Activated CD8-positive, alpha-beta memory T cell treated with anti-CD3 and anti-CD28 coated beads, Interleukin-2, amount 50 U/mL, for 1 hour (primary cell): ENCODE data around the gene LSS.
"Not testable (repeated sequence)": the region's sequence is repeated elsewhere in the genome, so short reads cannot be mapped to it uniquely, and the experiment has no call there.

Source experiments
- DNase-seq: peaks from one replicate; pipeline ENCODE4 v3.0.0-alpha.2; 2020; ENCODE audit errors: extremely low read depth

LSS gene

DNA sequence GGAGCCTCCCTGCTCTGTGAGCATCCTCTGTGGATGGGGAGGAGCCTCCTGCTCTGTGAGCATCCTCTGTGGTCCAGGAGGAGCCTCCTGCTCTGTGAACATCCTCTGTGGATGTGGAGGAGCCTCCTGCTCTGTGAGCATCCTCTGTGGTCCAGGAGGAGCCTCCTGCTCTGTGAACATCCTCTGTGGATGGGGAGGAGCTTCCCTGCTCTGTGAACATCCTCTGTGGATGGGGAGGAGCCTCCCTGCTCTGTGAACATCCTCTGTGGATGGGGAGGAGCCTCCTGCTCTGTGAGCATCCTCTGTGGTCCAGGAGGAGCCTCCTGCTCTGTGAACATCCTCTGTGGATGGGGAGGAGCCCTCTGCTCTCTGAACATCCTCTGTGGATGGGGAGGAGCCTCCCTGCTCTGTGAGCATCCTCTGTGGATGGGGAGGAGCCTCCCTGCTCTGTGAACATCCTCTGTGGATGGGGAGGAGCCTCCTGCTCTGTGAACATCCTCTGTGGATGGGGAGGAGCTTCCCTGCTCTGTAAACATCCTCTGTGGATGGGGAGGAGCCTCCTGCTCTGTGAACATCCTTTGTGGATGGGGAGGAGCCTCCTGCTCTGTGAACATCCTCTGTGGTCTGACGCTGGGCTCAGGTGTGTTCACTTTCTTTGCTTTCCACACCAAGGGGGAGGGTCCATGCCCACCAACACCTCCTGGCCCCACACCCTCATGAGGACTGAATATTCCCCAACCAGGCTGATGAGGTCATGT is 58.0 kb downstream of the LSS start:
- not testable (repeated sequence) for DNase-seq

DNA sequence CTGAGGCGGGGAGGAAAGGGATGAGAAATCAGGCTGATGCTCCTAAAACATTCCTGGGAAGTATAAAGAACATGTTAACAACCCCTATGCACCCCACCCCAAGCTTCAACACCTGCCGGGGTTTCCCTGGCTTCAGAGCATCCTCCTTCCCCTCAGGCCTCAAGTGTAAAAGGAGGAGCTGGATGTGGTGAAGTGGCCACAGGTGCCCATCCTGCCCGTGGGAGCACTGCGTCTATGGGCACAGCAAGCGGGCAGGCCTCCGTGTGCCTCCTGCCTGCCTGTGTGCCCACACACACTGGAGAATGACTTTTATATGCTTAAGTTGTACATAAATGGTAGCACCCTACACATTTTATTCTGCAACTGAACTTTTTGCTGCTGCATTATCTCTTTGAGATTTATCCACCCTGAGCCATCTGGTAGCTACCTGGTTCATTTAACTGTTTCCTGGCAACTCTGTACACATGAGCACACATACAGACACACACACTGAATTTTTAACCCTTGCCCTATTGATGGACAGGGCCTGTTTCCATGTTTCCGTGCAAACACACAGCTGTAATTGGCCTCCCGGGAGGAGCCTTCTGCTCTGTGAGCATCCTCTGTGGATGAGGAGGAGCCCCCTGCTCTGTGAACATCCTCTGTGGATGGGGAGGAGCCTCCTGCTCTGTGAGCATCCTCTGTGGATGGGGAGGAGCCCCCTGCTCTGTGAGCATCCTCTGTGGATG is 59.8 kb downstream of the LSS start:
- DNase-seq, result no peak

DNA sequence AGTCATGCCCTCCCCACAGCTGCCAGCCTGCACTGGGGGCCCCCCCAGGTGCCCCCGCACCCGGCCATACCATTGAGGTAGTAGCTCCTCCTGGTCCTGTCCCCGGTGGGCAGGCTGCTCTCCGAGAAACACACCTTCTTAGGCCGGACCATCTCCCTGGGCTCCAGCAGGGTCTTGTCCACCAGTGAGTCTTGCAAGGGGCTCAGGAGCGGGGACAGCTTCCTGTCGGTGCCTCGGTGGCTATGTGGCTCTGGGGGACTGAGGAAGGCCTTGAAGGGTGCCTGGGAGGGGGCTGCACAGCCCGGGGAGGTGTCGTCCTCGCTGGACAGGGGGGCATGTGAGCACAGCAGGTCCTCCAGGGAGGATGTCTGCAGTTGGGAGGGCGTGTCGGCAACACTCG is 60.3 kb downstream of the LSS start:
- DNase-seq, result no peak

DNA sequence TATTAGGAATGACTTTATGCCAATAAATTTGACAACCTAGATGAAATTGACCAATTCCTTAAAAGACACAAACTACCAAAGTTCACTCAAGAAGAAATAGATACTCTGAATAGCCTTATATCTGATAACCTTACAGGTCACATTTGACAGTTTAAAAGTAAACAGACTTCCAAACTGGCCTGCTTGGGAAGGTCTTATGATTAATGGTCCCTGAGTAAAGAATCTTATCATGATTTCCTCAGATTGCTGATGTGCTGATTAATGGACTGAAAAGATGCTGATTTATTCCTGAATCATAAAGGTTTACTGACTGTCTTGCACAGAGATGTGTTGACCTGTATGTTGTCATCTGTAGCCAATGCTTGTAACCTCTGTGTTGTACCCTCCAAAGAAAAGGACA is 63.5 kb downstream of the LSS start:
- DNase-seq, result no peak

DNA sequence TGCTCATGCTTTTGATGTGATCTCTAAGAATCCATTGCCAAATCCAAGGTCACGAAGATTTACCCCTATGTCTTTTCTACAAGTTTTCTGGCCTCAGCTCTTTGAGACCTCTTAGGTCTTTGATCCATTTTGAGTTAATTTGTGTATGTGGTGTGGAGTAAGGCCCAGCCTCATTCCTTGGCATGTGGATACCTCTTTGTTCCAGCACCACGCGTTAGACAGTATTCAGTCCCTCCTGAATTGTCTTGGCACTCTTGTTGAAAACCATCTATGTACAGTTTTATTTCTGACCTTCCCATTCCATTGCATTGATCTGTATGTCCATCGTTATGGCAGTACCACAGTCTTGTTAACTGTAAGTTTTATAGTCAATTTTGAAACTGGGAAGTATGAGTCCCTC is 65.2 kb downstream of the LSS start:
- DNase-seq, result no peak

DNA sequence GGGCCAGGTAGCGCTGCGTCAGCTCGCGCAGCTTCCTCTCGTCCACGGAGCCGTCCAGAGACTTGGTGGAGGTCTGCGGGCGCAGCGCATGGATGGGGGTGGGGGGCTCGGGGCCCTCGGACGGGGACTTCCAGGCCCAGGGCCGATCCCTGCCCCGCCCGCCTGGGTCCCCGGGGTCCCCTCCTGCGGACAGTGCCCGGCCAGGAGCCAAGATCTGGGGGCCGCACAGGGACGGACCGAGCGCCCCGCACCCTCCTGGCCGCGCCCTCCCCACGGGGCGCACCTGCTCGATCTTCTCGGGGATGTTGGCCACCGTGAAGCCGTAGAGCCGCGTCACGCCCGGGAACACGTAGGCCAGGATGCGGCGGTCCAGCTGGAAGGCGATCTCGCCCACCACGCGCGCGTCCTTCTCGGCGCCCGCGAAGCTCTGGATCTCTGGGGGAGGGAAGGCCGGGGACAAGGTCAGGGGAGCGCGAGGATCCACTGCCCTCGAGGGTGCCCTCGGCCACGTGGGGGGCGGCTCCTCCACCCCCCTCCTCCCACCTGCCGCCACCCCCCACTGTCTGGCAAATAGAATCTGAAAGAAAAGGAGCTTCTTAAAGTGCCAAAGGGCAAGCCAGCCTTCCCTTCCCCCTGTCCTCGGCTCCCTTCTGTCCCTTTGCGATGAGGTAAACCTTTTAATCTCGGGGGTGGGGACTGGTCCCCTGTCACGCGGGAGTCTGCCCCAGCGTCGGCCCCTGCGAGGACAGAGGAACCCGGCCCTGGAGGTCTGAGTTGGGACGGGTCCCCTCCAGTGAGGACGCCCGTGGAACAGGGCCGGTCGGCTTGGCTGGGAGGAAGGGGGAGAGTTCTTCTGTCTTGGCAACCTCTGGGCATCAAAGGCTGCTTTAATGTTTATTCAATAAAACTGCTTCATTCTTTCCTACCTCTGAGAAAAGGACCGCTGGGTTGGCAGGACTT is 66.7 kb downstream of the LSS start:
- DNase-seq, result no peak

DNA sequence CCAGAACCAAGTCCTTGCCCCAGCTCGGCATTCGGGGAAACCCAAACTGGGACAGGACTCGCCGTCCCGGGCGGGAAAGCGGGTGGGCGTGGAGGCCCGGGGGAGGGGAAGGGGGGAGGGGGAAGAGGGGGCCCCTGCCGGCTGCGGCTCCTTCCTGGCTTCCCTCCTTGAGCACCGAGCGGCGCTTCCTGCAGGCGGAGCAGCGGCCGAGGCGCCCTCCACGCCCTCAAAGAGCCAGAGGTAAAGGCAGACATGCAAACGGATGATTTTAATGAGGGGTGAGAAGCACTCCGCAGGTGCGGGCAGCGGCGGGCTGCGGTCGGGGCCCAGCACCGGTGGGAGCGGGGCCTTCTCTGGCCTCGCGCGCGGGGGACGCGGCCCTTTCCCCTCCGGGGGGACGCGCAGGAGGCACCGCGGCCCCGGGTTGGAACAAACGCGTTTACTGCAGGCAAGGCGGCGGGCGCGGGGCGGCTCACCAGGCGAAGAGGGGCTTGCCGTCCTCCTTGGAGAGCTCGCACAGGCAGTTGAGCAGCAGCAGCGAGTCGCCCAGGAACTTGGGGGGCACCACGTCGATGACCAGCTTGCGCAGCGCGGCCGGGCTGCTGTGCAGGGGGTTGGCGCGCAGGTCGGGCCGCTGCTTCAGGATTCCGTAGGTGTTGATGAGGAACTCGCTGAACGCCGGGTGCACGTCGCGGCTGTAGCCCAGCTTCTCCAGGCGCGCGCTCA is 67.5 kb downstream of the LSS start:
- DNase-seq, result no peak

DNA sequence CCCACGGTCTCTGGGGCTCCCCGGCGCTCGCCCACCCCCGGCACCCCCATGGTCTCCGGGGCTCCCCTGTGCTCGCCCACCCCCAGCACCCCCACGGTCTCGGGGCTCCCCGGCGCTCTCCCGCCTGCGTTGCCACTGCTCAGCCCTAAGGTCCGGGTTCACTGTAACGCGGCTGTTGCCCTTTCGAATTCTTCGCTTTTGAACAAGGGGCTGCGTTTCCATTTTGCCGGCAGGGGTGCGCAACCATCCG is 68.0 kb downstream of the LSS start:
- no peak for DNase-seq

DNA sequence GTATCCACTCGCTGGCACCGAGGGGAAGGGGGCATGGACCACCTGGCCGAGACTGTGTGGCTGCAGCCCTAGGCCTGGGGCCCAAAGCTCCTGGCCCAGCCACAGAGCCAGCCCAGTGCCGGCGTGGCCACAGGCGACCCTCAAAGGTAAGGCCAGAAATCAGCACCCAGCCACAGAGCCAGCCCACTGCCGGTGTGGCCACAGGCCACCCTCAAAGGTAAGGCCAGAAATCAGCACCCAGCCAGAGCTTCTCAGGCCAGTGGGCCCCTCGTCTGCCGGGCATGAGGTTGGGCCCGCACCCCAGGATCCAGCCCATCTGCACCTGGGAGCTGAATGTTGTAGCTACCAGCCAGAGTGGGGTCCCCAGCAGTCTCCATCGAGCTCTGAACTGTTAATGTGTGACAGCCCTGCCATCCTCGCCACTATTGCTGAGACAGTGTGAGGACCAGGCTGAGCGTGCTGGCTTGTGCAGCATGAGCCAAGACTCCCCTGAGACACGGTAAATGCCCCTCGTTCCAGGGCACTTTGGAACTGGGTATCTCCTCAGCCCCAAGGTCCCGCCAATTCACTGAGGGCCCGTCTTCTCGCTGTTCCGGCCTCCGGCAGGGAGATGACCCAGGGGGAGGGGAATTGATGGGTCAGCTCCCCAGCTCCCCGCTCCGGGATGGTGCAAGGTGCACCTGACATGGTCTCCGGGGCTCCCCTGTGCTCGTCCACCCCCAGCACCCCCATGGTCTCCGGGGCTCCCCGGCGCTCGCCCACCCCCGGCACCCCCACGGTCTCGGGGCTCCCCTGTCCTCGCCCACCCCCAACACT is 68.5 kb downstream of the LSS start:
- no peak for DNase-seq

DNA sequence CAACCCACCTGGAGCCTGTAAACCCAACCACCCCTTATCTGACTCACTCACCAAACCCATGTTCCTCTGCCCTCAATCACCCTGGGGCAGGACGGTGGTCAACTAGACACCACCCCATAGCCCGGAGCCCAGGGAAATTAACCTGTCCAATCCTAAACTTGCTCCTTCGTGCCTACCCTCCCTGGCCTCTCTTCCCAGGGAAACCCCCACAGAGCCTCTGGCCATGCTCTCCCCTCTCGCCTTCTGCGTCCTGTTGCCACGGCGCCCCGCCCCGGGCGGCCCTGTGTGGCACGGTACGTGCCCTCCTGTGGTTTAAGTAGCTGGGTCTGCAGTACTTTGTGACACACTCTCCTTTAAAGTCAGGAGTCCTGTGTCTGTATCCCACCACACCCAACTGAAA is 69.2 kb downstream of the LSS start:
- no peak for DNase-seq

DNA sequence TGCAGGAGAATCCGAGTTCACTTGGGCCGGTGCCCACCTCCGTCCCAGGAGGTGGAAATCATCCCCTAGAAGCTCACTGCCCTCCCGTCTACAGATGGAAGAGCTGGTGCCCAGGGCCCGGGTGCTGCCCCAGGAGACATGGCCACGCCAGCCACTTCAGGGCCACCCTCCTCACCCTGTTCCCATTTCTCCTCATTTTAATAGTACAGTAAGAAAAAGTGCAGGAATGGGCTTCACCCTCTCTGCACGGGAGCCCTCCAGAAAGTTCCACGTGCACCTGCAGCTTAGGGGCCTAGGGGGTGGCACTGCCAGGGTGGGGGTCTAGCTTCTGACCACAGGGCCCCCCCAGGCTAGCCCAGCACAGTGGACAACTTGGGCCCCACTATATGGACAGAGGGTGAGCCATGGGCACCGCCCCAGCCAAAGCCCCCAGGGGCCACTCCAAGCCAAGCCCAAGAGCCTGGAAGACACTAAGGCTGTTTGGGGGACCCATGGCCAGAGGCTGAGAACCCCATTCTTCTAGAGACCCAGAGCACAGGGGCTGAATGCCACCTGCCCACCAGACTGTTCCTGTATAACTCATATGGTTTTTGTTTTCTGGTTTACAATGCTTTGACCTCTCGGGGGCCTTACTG is 69.8 kb downstream of the LSS start:
- DNase-seq, result no peak

DNA sequence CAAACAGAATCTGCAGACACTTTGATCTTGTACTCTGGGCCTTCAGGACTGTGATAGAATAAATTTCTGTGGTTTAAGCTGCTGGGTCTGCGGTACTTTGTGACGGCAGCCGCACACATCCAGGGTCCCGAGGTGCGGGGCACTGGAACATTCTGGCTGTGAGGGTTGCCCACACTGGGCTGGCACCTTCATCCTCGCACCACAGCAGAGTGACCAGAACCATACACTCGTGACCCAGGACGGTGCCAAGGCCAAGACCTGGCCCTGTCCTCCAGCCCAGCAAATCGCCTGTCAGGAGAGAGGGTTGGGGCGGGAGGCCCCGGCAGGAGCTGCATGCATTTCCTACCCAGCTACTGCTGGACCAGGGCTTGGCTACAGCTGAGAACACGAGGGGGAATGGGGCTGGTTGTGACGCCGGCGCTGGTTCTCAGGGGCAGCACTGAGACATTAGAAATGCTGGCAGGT is 70.6 kb downstream of the LSS start:
- DNase-seq, result no peak

DNA sequence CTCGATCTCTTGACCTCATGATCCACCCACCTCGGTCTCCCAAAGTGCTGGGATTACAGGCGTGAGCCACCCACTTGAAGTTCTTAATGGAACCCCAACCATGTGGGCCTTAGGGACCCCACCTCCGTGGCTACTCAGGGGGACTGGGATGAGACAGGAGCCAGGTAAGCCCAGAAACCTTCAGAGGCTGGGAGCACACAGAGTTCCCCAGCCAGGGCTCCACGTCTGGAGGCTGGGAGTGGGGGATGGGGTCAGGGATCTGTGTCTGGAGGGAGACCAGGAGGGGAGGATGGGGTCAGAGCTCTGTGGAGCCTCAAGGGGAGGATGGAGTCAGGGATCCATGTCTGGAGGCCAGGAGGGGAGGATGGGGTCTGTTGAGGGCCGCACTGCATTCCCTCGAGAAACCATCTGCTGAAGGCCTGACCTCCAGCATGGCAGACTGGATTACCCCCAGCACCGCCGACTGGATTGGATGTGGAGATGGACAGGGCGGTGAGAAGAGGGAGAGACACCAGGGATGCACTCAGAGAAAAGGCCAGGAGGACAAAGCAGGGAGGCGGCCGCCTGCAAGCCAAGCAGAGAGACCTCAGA is 71.1 kb downstream of the LSS start:
- DNase-seq, result no peak

DNA sequence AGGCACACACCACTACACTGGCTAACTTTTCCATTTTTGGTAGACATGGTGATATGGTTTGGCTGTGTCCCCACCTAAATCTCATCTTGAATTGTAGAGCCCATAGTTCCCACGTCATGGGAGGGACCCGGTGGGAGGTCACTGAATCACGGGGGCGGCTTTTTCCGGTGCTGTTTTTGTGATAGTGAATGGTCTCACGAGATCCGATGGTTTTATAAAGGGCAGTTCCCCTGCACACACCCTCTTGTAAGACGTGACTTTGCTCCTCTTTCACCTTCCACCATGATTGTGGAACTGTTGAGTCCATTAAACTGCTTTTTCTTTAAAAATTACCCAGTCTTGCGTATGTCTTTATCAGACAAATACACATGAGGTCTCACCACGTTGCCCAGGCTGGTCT is 71.9 kb downstream of the LSS start:
- DNase-seq, result no peak

DNA sequence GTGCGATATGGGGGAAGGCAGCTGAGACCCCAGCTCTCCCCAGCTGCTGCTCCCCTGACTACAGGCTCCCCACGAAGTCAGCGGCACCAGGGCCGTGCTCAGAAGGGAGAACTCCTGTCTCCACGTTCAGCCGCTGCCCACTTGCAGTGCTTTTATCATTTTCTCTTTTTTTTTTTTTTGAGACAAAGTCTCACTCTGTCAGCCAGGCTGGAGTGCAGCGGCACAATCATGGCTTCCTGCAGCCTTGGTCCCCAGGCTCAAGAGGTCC is 72.3 kb downstream of the LSS start:
- no peak for DNase-seq

DNA sequence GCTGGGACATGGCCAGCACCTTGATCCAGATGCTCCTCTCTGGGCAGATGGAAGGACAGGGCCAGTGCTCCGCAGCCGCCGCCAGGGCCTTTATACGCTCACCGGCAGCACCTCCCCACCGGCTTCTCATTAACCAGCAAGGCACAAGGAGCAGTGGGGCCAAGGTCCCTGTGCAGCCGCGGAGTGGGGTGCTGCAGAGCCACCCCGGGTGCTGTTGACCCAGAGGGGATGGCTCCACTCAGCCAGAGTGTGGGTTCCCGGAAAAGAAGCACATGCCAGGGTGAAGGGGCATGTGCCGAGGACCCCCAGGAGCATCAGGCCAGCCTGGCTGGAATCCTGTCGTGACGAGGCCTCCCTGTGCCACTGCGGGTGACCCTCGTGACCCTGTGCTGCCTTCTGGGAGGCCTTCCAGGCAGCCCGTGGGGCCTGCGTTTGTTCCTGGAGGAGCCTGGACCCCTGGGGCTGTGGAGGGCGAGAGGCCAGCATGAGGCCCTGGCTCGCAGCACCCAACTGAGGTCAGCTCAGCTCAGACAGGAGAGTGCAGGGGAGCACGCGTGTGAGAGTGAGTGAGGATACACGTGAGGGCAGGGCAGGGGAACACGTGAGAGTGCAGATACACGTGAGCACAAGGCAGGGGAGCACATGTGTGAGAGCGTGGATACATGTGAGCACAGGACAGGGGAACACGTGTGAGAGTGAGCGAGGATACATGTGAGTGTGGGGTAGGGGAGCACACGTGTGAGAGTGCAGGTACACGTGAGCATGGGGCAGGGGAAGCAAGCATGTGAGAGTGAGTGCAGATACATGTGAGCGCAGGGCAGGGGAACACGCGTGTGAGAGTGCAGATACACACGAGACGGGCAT is 72.8 kb downstream of the LSS start, which contains the start of gene FTCD:
TSS of gene FTCD (minus strand) at position 66 of the 864 bp plus-strand sequence. CDS start at position 10, 56 bp downstream.
- no peak for DNase-seq

DNA sequence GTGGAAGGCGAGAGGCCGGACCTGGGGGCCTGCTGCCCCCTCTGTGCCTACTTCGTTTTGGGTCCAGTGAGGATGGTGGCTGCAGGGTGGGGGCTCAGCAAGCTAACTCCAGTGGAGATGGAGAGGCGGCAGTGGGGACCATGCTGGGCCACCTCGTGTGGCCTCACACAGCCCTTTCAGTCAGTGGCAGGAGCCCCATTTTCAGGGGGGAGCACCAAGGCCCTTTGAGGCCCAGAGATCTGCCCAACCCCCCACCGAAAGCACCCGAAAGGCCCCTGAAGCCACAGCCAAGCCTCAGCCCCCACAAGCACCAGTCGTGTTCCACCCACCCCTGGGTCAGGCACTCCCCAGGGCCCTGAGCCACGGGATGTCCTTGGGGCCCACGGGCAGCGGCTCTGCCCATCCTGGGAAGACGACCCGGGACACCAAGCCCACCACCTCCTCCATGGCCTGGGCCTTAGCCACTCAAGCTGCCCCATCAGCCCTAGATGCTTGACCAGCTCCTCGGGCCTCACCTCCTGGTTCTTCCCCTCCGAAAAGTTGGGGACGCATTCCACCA is 73.5 kb downstream of the LSS start:
- DNase-seq, result no peak

DNA sequence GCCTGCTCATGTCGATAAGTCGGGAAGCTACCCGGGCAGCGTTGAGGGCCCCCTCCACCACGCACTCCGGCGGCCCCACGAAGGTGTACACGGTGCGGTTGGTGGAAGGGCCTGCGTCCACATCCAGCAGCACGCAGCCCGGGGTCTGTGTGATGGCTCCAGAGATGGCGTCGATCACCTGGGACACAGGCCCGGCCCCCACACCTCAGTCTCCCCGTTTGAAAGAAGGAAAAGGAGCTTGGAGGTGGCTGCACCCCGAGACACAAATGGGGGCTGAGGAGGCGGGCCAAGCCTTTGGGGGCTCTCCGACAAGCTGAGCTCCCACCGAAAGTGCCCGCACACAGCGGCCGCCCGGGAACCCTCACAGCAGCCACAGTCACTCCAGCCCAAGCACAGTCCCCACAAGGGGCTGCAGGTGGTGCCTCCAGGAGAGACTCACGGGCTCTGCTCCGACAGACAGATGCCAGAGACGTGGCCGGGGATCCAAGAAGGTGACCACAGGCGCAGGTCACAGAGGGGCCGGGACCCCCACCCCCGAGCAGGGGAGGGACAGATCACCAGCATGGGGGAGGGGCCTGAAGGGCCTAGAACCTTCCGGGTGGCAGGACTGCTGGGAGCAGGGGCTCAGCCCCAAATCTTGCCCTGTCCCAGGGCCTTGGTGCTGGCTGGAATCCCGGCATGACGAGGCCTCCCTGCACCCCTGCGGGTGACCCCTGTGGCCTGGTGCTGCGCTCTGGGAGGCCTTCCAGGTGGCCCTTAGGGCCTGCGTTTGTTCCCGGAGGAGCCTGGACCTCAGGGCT is 74.2 kb downstream of the LSS start:
- DNase-seq, result no peak
